ENCODE measurements around the gene JAKMIP2.

- TF ChIP-seq POLR2AphosphoS5 (IDR thresholded peaks at IDR 0.05; ENCODE audit: low read depth) (no peak), CTCF (IDR thresholded peaks at IDR 0.05; ENCODE audit: insufficient read depth, low read length) (no peak), GABPA (IDR thresholded peaks at IDR 0.05; ENCODE audit: low read depth) (no peak)
Measured at GRCh38 chr5:147727200-147727599, 55.3 kb downstream of the JAKMIP2 start.

Measured in HL-60 (cell line).